Peyer's patch (tissue), 4 donors: ENCODE results near the gene ASTL.

Experiments
- POLR2A ChIP-seq, 2 donors: fragments of 450-650 bp; IDR thresholded peaks; one replicate each; pipeline ENCODE4 v1.5.1; 2017; ENCODE audit warnings: antibody characterized with exemption in 2 of 2, mild to moderate bottlenecking in 2 of 2, moderate library complexity in 2 of 2
- TF ChIP-seq, protein P1 (sequence below), 6 experiments: fragments of 450-650 bp in 4 of 6; fragments of 200-600 bp in 2 of 6; sonication (generic) in 1 of 6; IDR thresholded peaks; one replicate each; pipeline ENCODE4 v1.5.1; 2017 to 2019; ENCODE audit warnings: antibody characterized with exemption in 6 of 6, mild to moderate bottlenecking in 3 of 6, moderate library complexity in 1 of 6

DNA sequence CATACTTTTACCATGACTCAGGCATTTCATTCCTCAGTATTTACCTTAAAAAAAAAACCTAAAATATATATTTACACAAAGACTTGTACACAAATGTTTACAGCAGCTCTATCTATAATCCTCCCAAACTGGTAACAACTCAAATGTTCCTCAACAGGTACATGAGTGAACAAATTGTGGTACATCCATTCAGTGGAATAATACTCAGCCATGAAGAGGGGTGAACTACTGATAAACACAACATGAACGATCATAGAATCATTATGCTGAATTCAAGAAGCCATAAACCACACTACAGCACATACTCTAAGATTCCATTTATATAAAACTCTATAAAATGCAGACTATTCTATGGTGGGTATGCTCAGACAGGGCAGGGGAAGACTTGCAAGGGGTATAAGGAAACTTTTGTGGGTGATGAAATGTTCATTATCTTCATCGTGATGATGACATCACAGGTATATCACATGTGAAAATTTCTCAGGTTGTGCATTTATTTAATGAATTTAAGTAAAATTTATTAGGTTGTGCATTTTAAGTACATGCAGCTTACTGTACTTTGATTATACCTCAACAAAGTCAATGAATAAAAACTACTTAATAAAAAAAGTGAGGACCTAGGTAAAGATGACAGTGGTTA is 31.7 kb upstream of the ASTL start:
- TF ChIP-seq, protein P1, sequence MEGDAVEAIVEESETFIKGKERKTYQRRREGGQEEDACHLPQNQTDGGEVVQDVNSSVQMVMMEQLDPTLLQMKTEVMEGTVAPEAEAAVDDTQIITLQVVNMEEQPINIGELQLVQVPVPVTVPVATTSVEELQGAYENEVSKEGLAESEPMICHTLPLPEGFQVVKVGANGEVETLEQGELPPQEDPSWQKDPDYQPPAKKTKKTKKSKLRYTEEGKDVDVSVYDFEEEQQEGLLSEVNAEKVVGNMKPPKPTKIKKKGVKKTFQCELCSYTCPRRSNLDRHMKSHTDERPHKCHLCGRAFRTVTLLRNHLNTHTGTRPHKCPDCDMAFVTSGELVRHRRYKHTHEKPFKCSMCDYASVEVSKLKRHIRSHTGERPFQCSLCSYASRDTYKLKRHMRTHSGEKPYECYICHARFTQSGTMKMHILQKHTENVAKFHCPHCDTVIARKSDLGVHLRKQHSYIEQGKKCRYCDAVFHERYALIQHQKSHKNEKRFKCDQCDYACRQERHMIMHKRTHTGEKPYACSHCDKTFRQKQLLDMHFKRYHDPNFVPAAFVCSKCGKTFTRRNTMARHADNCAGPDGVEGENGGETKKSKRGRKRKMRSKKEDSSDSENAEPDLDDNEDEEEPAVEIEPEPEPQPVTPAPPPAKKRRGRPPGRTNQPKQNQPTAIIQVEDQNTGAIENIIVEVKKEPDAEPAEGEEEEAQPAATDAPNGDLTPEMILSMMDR (IDR thresholded peaks at IDR 0.05), result no peak
- TF ChIP-seq POLR2A (IDR thresholded peaks at IDR 0.05), result no peak
